ENCODE results near the gene WDR87.
A peak's percentile ranks its signal among the peaks of the same experiment; 100 is the strongest.

WDR87 gene

GRCh38 chr19:37905946-37906868, at the start of gene WDR87:
WDR87 (minus strand) TSS chr19:37906594; CDS start chr19:37898239, 8,355 bp downstream.
- peak within 1 kb of the TSS; percentile 97 for H3K4me3 ChIP-seq (ENCODE audit: low read depth, low read length)
- TF ChIP-seq CTCF (IDR thresholded peaks at IDR 0.05; ENCODE audit: low read depth, low read length, missing control alignments): peak; percentile 21
- DNase-seq (ENCODE audit: low read depth): no peak
- in situ Hi-C loops (cut with HindIII; ENCODE audit: low sequenced_read_pairs): no loop called here

- in situ Hi-C loops (cut with HindIII; ENCODE audit: low sequenced_read_pairs): no loop called here
- no peak for TF ChIP-seq CTCF (IDR thresholded peaks at IDR 0.05; ENCODE audit: low read depth, low read length, missing control alignments)
- no peak for DNase-seq (ENCODE audit: low read depth)
- no peak overlapping the region for H3K4me3 ChIP-seq (ENCODE audit: low read depth, low read length)
Measured at GRCh38 chr19:37955986-37956385, 49.6 kb upstream of the WDR87 start.

- in situ Hi-C loops (cut with HindIII; ENCODE audit: low sequenced_read_pairs): loop anchor here (5.0 kb wide), 1 partner anchor 78 kb away; no protein-coding TSS in a partner anchor
- no peak for TF ChIP-seq CTCF (IDR thresholded peaks at IDR 0.05; ENCODE audit: low read depth, low read length, missing control alignments)
- DNase-seq (ENCODE audit: low read depth): no peak
Measured at GRCh38 chr19:37954421-37954874, 48.1 kb upstream of the WDR87 start.

GRCh38 chr19:37953918-37954303, 47.5 kb upstream of the WDR87 start:
- in situ Hi-C loops (cut with HindIII; ENCODE audit: low sequenced_read_pairs): loop anchor here (5.0 kb wide), 1 partner anchor 78 kb away; no protein-coding TSS in a partner anchor

More at GRCh38 chr19:37954421-37954874, 48.1 kb upstream of the WDR87 start:
- no peak overlapping the region for H3K4me3 ChIP-seq (ENCODE audit: low read depth, low read length)

GRCh38 chr19:37953171-37953917, 47.0 kb upstream of the WDR87 start:
- no peak overlapping the region for H3K4me3 ChIP-seq (ENCODE audit: low read depth, low read length)
- DNase-seq (ENCODE audit: low read depth): no peak
- in situ Hi-C loops (cut with HindIII; ENCODE audit: low sequenced_read_pairs): loop anchor here (5.0 kb wide), 1 partner anchor 79 kb away; no protein-coding TSS in a partner anchor
- no peak for TF ChIP-seq CTCF (IDR thresholded peaks at IDR 0.05; ENCODE audit: low read depth, low read length, missing control alignments)

More at GRCh38 chr19:37953918-37954303, 47.5 kb upstream of the WDR87 start:
- no peak for TF ChIP-seq CTCF (IDR thresholded peaks at IDR 0.05; ENCODE audit: low read depth, low read length, missing control alignments)
- H3K4me3 ChIP-seq (ENCODE audit: low read depth, low read length): no peak overlapping the region
- DNase-seq (ENCODE audit: low read depth): no peak

GRCh38 chr19:37951816-37952210, 45.4 kb upstream of the WDR87 start:
- in situ Hi-C loops (cut with HindIII; ENCODE audit: low sequenced_read_pairs): loop anchor here (5.0 kb wide), 1 partner anchor 80 kb away; no protein-coding TSS in a partner anchor
- H3K4me3 ChIP-seq (ENCODE audit: low read depth, low read length): no peak overlapping the region
- DNase-seq (ENCODE audit: low read depth): no peak
- TF ChIP-seq CTCF (IDR thresholded peaks at IDR 0.05; ENCODE audit: low read depth, low read length, missing control alignments): no peak
